Cardiac fibroblast (primary cell): ENCODE results near the gene FITM2.

ENCODE experiments used
- DNase-seq, 2 donors: peaks; one replicate each; pipeline versions ENCODE4 v3.0.0 to v3.0.0-alpha.2; 2010; ENCODE audit warnings: low read depth in 2 of 2
- H3K4me3 ChIP-seq, 2 donors: replicated peaks in 1 of 2; 1 replicate in 1 of 2; 2 replicates in 1 of 2; pipeline ENCODE4 v1.5.1; 2011; ENCODE audit warnings: low read depth in 2 of 2, low read length in 2 of 2, mild to moderate bottlenecking in 2 of 2, moderate library complexity in 1 of 2
- CTCF ChIP-seq: IDR thresholded peaks from one replicate; pipeline ENCODE4 v1.5.1; 2011; ENCODE audit warnings: low read depth, mild to moderate bottlenecking, low read length, inconsistent platforms

The FITM2 gene

GRCh38 chr20:44284032-44284431 lies 27.0 kb downstream of the FITM2 start:
- H3K4me3 ChIP-seq, result no peak overlapping the region
- peak in 1 of 2 donors; percentile 6 for DNase-seq
- no peak for TF ChIP-seq CTCF

- no peak for DNase-seq
- no peak overlapping the region for H3K4me3 ChIP-seq
- TF ChIP-seq CTCF, result no peak
Measured at GRCh38 chr20:44282192-44282591, 28.8 kb downstream of the FITM2 start.

- no peak overlapping the region for H3K4me3 ChIP-seq
- TF ChIP-seq CTCF, result no peak
- no peak for DNase-seq
Measured at GRCh38 chr20:44280387-44280786, 30.6 kb downstream of the FITM2 start.

- DNase-seq, result peak; percentile 53 to 92
- no peak overlapping the region for H3K4me3 ChIP-seq
- TF ChIP-seq CTCF, result no peak
Measured at GRCh38 chr20:44279228-44279627, 31.8 kb downstream of the FITM2 start.

GRCh38 chr20:44274303-44275017 lies 36.5 kb downstream of the FITM2 start:
- H3K4me3 ChIP-seq, result no peak overlapping the region
- DNase-seq, result no peak
- no peak for TF ChIP-seq CTCF

GRCh38 chr20:44273231-44274215 lies 37.5 kb downstream of the FITM2 start:
- no peak for TF ChIP-seq CTCF
- no peak for DNase-seq
- no peak overlapping the region for H3K4me3 ChIP-seq
